DND-41 (cell line): ENCODE data around the gene OSBPL8.

Source experiments
- ATAC-seq: fragments of 200-7000 bp; cut with Tn5 transposase; 3 replicates; pipeline ENCODE4 v1.9.1; 2021; ENCODE audit warnings: low read depth; ENCODE audit not compliant: insufficient read depth
- DNase-seq: peaks from one replicate; pipeline ENCODE4 v3.0.0-alpha.2; 2020
- H2AFZ ChIP-seq: 2 replicates; pipeline ENCODE4 v1.6.0; 2012; ENCODE audit warnings: low read depth, low read length
- H3K27ac ChIP-seq: 2 replicates; pipeline ENCODE4 v1.5.1; 2012; ENCODE audit warnings: low read length, inconsistent platforms
- H3K27me3 ChIP-seq: fragments of 200-600 bp; sonication (generic); 2 replicates; pipeline ENCODE4 v1.6.0; 2012; ENCODE audit warnings: low read length, mild to moderate bottlenecking, inconsistent platforms; ENCODE audit not compliant: insufficient read depth, poor library complexity
- H3K36me3 ChIP-seq: 2 replicates; pipeline ENCODE4 v1.5.1; 2012; ENCODE audit warnings: low read length, inconsistent platforms; ENCODE audit not compliant: insufficient read depth
- H3K4me1 ChIP-seq: 2 replicates; pipeline ENCODE4 v1.5.1; 2012; ENCODE audit warnings: mild to moderate bottlenecking, low read length; ENCODE audit not compliant: insufficient read depth
- H3K4me2 ChIP-seq: 2 replicates; pipeline ENCODE4 v1.6.0; 2012; ENCODE audit warnings: mild to moderate bottlenecking, moderate library complexity, low read length, inconsistent platforms; ENCODE audit not compliant: insufficient read depth
- H3K4me3 ChIP-seq, 2 experiments: fragments of 200-600 bp in 1 of 2; shearing (Covaris generic) in 1 of 2; 2 replicates each; pipeline ENCODE4 v1.5.1; 2012 to 2016; ENCODE audit warnings: inconsistent platforms in 2 of 2, low read length in 2 of 2, mild to moderate bottlenecking in 2 of 2, low read depth in 1 of 2, moderate library complexity in 1 of 2
- H3K79me2 ChIP-seq: 2 replicates; pipeline ENCODE4 v1.6.0; 2012; ENCODE audit warnings: low read length, inconsistent platforms; ENCODE audit not compliant: insufficient read depth
- H3K9ac ChIP-seq: 2 replicates; pipeline ENCODE4 v1.6.0; 2012; ENCODE audit warnings: low read depth, mild to moderate bottlenecking, inconsistent platforms, low read length, moderate library complexity
- H3K9me3 ChIP-seq: 2 replicates; pipeline ENCODE4 v1.5.1; 2012; ENCODE audit warnings: low read length, moderate library complexity, mild to moderate bottlenecking, inconsistent platforms; ENCODE audit not compliant: insufficient read depth, severe bottlenecking
- H4K20me1 ChIP-seq: 2 replicates; pipeline ENCODE4 v1.6.0; 2012; ENCODE audit warnings: low read length; ENCODE audit not compliant: insufficient read depth
- EZH2 ChIP-seq: IDR thresholded peaks from 3 replicates; pipeline ENCODE4 v1.6.1; 2012; ENCODE audit warnings: borderline replicate concordance, low read depth, mild to moderate bottlenecking, moderate library complexity, low read length, inconsistent platforms; ENCODE audit not compliant: severe bottlenecking
- TF ChIP-seq, protein P1 (sequence below): IDR thresholded peaks from 2 replicates; pipeline ENCODE4 v1.5.1; 2012; ENCODE audit warnings: borderline replicate concordance, low read length, moderate library complexity, mild to moderate bottlenecking; ENCODE audit not compliant: poor library complexity, severe bottlenecking; ENCODE audit errors: extremely low read depth

Gene OSBPL8

DNA sequence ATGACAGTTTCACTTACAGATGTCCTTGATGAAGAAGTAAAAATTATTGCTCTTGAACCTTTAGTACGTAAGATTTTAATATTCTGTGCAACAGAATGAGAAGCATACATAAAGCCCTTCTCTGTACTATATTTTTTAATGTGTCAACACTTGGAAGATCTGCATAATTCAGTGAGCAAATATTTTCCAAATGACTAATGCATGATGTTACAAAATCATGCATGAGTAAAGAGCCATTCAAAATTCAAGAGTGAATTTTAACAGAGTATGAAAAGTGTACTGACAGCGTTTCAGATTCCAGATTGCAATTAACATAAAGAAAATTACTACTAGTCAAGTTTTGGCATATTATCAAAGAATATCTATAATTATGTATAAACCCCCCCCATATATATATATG lies 110.0 kb downstream of the OSBPL8 start:
- TF ChIP-seq EZH2 = no peak
- TF ChIP-seq, protein P1, sequence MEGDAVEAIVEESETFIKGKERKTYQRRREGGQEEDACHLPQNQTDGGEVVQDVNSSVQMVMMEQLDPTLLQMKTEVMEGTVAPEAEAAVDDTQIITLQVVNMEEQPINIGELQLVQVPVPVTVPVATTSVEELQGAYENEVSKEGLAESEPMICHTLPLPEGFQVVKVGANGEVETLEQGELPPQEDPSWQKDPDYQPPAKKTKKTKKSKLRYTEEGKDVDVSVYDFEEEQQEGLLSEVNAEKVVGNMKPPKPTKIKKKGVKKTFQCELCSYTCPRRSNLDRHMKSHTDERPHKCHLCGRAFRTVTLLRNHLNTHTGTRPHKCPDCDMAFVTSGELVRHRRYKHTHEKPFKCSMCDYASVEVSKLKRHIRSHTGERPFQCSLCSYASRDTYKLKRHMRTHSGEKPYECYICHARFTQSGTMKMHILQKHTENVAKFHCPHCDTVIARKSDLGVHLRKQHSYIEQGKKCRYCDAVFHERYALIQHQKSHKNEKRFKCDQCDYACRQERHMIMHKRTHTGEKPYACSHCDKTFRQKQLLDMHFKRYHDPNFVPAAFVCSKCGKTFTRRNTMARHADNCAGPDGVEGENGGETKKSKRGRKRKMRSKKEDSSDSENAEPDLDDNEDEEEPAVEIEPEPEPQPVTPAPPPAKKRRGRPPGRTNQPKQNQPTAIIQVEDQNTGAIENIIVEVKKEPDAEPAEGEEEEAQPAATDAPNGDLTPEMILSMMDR = no peak
- Histone ChIP-seq H2AFZ (no peak overlapping the region), H3K4me3 (no peak overlapping the region), H3K9ac (no peak overlapping the region), H3K4me2 (no peak overlapping the region), H3K27ac (no peak overlapping the region), H3K27me3 (no peaks in the 10 kb centered on the region), H3K4me1 (no peaks in the 10 kb centered on the region), H3K79me2 (peaks cover 21% of the 10 kb centered on the region), H3K9me3 (no peaks in the 10 kb centered on the region), H3K36me3 (peaks cover 18% of the 10 kb centered on the region), H4K20me1 (no peaks in the 10 kb centered on the region; the same call in 1 of the 2 replicates)
- no peak for ATAC-seq
- no peak for DNase-seq

GRCh38 chr12:76449016-76449415 lies 110.6 kb downstream of the OSBPL8 start:
- no peaks in the 10 kb centered on the region for H4K20me1 ChIP-seq
- H3K9me3 ChIP-seq = no peaks in the 10 kb centered on the region
- DNase-seq (no peak), ATAC-seq (no peak)
- no peak overlapping the region for H3K27ac ChIP-seq
- no peaks in the 10 kb centered on the region for H3K4me1 ChIP-seq
- H3K79me2 ChIP-seq = peaks cover 17% of the 10 kb centered on the region
- H3K4me3 ChIP-seq = no peak overlapping the region
- H3K4me2 ChIP-seq = no peak overlapping the region
- H3K27me3 ChIP-seq = no peaks in the 10 kb centered on the region
- no peak overlapping the region for H3K9ac ChIP-seq
- no peak for TF ChIP-seq EZH2
- TF ChIP-seq, protein P1 = no peak
- H2AFZ ChIP-seq = no peak overlapping the region
- H3K36me3 ChIP-seq = peaks cover 18% of the 10 kb centered on the region

DNA sequence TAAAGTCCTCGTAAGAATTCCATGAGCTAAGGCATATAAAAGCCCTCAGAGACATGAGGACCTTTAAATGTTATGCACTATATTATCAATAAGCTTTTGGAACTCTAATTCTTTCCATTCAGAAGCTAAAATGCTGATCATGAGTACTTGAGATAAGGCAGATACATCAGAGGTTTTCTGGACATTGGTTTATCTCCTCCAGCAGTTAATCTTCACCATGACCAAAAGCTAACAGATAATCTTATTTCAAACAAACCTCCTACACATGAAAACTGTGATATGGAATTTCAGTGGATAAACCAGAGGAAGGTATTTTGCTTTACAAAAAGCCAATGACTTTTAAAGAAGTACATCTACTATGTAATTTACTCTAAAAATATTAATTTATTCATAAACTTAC lies 113.5 kb downstream of the OSBPL8 start:
- H3K27ac ChIP-seq = no peak overlapping the region
- H3K27me3 ChIP-seq = no peaks in the 10 kb centered on the region
- no peaks in the 10 kb centered on the region for H3K4me1 ChIP-seq
- H3K79me2 ChIP-seq = peaks cover 19% of the 10 kb centered on the region
- no peak overlapping the region for H3K4me3 ChIP-seq
- H3K9me3 ChIP-seq = no peaks in the 10 kb centered on the region
- H2AFZ ChIP-seq = no peak overlapping the region
- TF ChIP-seq EZH2 = no peak
- TF ChIP-seq, protein P1 = no peak
- H3K4me2 ChIP-seq = no peak overlapping the region
- DNase-seq (no peak), ATAC-seq (no peak)
- H3K9ac ChIP-seq = no peak overlapping the region
- peaks cover 18% of the 10 kb centered on the region for H3K36me3 ChIP-seq
- H4K20me1 ChIP-seq = no peaks in the 10 kb centered on the region; the same call in 1 of the 2 replicates

DNA sequence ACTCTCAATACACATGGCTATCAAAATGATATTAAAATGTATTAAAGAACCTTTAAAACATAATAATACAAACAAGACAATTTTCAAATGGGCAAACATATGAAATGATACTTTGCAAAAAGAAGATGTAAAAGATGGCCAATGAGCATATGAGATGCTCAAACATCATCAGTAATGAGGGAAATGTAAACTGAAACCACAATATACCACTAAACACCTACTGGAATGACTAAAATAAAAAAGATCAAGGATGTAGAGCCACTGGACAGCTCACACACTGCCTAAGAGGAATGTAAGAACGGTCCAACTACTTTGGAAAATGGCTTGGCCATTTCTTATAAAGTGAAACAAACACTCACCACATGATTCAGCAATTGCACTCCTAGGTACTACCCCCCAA lies 114.1 kb downstream of the OSBPL8 start:
- H4K20me1 ChIP-seq = no peaks in the 10 kb centered on the region; the same call in 1 of the 2 replicates
- no peak overlapping the region for H3K4me2 ChIP-seq
- peaks cover 15% of the 10 kb centered on the region for H3K79me2 ChIP-seq
- H3K4me1 ChIP-seq = no peaks in the 10 kb centered on the region
- no peak for ATAC-seq
- no peaks in the 10 kb centered on the region for H3K27me3 ChIP-seq
- H3K9ac ChIP-seq = no peak overlapping the region
- H3K27ac ChIP-seq = no peak overlapping the region
- no peak for DNase-seq
- H2AFZ ChIP-seq = no peak overlapping the region
- no peak overlapping the region for H3K4me3 ChIP-seq
- no peaks in the 10 kb centered on the region for H3K9me3 ChIP-seq
- H3K36me3 ChIP-seq = peaks cover 13% of the 10 kb centered on the region; the same call in 1 of the 2 replicates
- TF ChIP-seq EZH2 = no peak
- TF ChIP-seq, protein P1 = no peak
